Loucy (cell line): Measurements from ENCODE around the gene RPP14.

Experiments used
- H2AFZ ChIP-seq: fragments of 200-600 bp; sonication (generic); 2 replicates; pipeline ENCODE4 v1.6.0; 2016; ENCODE audit warnings: antibody characterized with exemption, mild to moderate bottlenecking, low read length, moderate library complexity
- H3F3A ChIP-seq: fragments of 200-600 bp; 2 replicates; pipeline ENCODE4 v1.6.0; 2016; ENCODE audit warnings: antibody characterized with exemption, low read depth, mild to moderate bottlenecking
- H3K27me3 ChIP-seq: fragments of 200-600 bp; sonication (generic); 2 replicates; pipeline ENCODE4 v1.6.1; 2014; ENCODE audit warnings: low read length, mild to moderate bottlenecking; ENCODE audit not compliant: insufficient read depth, poor library complexity, severe bottlenecking
- H3K36me3 ChIP-seq: fragments of 200-600 bp; sonication (generic); 2 replicates; pipeline ENCODE4 v1.6.1; 2016; ENCODE audit warnings: low read length; ENCODE audit not compliant: insufficient read depth
- H3K4me1 ChIP-seq: fragments of 200-600 bp; sonication (generic); 2 replicates; pipeline ENCODE4 v1.5.1; 2014; ENCODE audit warnings: low read length, mild to moderate bottlenecking; ENCODE audit not compliant: insufficient read depth, poor library complexity, severe bottlenecking
- H3K4me2 ChIP-seq: fragments of 200-600 bp; sonication (generic); 2 replicates; pipeline ENCODE4 v1.6.0; 2014; ENCODE audit warnings: antibody characterized with exemption, low read length, low read depth, mild to moderate bottlenecking; ENCODE audit not compliant: poor library complexity, severe bottlenecking
- H3K4me3 ChIP-seq: fragments of 200-600 bp; sonication (generic); 2 replicates; pipeline ENCODE4 v1.5.1; 2014; ENCODE audit warnings: low read length, mild to moderate bottlenecking, mixed read lengths; ENCODE audit not compliant: poor library complexity, severe bottlenecking
- H3K79me2 ChIP-seq: fragments of 200-600 bp; sonication (generic); 2 replicates; pipeline ENCODE4 v1.6.1; 2014; ENCODE audit warnings: low read length; ENCODE audit not compliant: insufficient read depth
- H3K9ac ChIP-seq: fragments of 200-600 bp; sonication (generic); 2 replicates; pipeline ENCODE4 v1.6.0; 2014; ENCODE audit warnings: mild to moderate bottlenecking, low read depth, low read length, moderate library complexity; ENCODE audit not compliant: poor library complexity, severe bottlenecking
- H3K9me2 ChIP-seq: fragments of 200-600 bp; sonication (generic); replicated peaks from 2 replicates; pipeline ENCODE4 v1.6.1; 2016; ENCODE audit warnings: low read depth, low read length, mixed read lengths
- H3K9me3 ChIP-seq: fragments of 200-600 bp; sonication (generic); 2 replicates; pipeline ENCODE4 v1.6.1; 2014; ENCODE audit warnings: mild to moderate bottlenecking, antibody characterized with exemption, low read length, low read depth; ENCODE audit not compliant: insufficient read depth
- H4K20me1 ChIP-seq: fragments of 200-600 bp; sonication (generic); 2 replicates; pipeline ENCODE4 v1.6.0; 2014; ENCODE audit warnings: antibody characterized with exemption, low read length, mild to moderate bottlenecking; ENCODE audit not compliant: insufficient read depth, poor library complexity, severe bottlenecking
- CTCF ChIP-seq: fragments of 200-600 bp; sonication (generic); conservative IDR thresholded peaks from 2 replicates; pipeline ENCODE4 v1.5.1; 2014; ENCODE audit warnings: mild to moderate bottlenecking, antibody characterized with exemption, low read length
- EZH2phosphoT487 ChIP-seq: fragments of 200-600 bp; IDR thresholded peaks from 2 replicates; pipeline ENCODE4 v1.6.1; 2018; ENCODE audit warnings: antibody characterized with exemption, mild to moderate bottlenecking, moderate library complexity, borderline replicate concordance

RPP14 gene

GRCh38 chr3:58325525-58325992 is 19.5 kb downstream of the RPP14 start:
- peaks cover 14% of the 10 kb centered on the region for H3K4me1 ChIP-seq
- H2AFZ ChIP-seq = no peak overlapping the region
- H4K20me1 ChIP-seq = no peaks in the 10 kb centered on the region
- no peaks in the 10 kb centered on the region for H3K9me2 ChIP-seq
- H3K79me2 ChIP-seq = no peaks in the 10 kb centered on the region
- no peak for TF ChIP-seq EZH2phosphoT487
- peaks cover 4% of the 10 kb centered on the region; the same call in 1 of the 2 replicates for H3F3A ChIP-seq
- H3K27me3 ChIP-seq = no peaks in the 10 kb centered on the region
- H3K9me3 ChIP-seq = no peaks in the 10 kb centered on the region
- H3K9ac ChIP-seq = no peak overlapping the region
- no peak overlapping the region for H3K4me3 ChIP-seq
- H3K4me2 ChIP-seq = no peak overlapping the region
- no peaks in the 10 kb centered on the region for H3K36me3 ChIP-seq

- no peak overlapping the region for H3K9ac ChIP-seq
- H3K9me3 ChIP-seq = no peaks in the 10 kb centered on the region
- no peak overlapping the region for H3K4me3 ChIP-seq
- no peak overlapping the region for H2AFZ ChIP-seq
- peaks cover 5% of the 10 kb centered on the region; the same call in 1 of the 2 replicates for H3F3A ChIP-seq
- no peaks in the 10 kb centered on the region for H3K79me2 ChIP-seq
- H3K36me3 ChIP-seq = no peaks in the 10 kb centered on the region
- TF ChIP-seq EZH2phosphoT487 (no peak), CTCF (no peak)
- H4K20me1 ChIP-seq = no peaks in the 10 kb centered on the region
- H3K9me2 ChIP-seq = no peaks in the 10 kb centered on the region
- H3K4me2 ChIP-seq = no peak overlapping the region
- peaks cover 16% of the 10 kb centered on the region for H3K4me1 ChIP-seq
- no peaks in the 10 kb centered on the region for H3K27me3 ChIP-seq
Observed at GRCh38 chr3:58326267-58326900, 20.3 kb downstream of the RPP14 start.

GRCh38 chr3:58329150-58329921 is 23.3 kb downstream of the RPP14 start:
- H2AFZ ChIP-seq = no peak overlapping the region
- H3K4me3 ChIP-seq = no peak overlapping the region
- peaks cover 5% of the 10 kb centered on the region; the same call in 1 of the 2 replicates for H3F3A ChIP-seq
- no peak overlapping the region for H3K9ac ChIP-seq
- H3K9me2 ChIP-seq = no peaks in the 10 kb centered on the region
- peaks cover 16% of the 10 kb centered on the region for H3K79me2 ChIP-seq
- no peak overlapping the region for H3K4me2 ChIP-seq
- H3K9me3 ChIP-seq = no peaks in the 10 kb centered on the region
- no peaks in the 10 kb centered on the region for H3K27me3 ChIP-seq
- no peaks in the 10 kb centered on the region for H4K20me1 ChIP-seq
- TF ChIP-seq CTCF = no peak
- no peak for TF ChIP-seq EZH2phosphoT487
- H3K36me3 ChIP-seq = no peaks in the 10 kb centered on the region
- peaks cover 26% of the 10 kb centered on the region for H3K4me1 ChIP-seq
